Frontal cortex (tissue), 4 donors: Measurements from ENCODE around the gene FAM107A. TPM values are rescaled to one million over a fixed set of nuclear protein-coding genes. Genes with fewer than 3 reads are reported as not detected.

Experiments used
- DNase-seq, 2 donors: peaks; one replicate each; pipeline ENCODE4 v3.0.0; 2012; ENCODE audit warnings: low spot score in 2 of 2
- FAIRE-seq: peaks from 2 replicates; lab custom pipeline; 2012; peaks lifted over from hg19 to GRCh38; lab: Jason Lieb, UNC
- total RNA-seq: library from RNA; depleted of rRNA; stranded (reverse); fragments of >200 nt; gene quantifications from one replicate; pipeline ENCODE4 v1.2.3, GENCODE V29; 2014
- donor health status: control.
- donor health status: control.
- donor health status: control.

The FAM107A gene
- total RNA-seq, 1 donor from 2014 or later = 15.5 TPM

GRCh38 chr3:58570851-58571250, 6.3 kb downstream of the FAM107A start:
- DNase-seq (no peak), FAIRE-seq (no peak)

GRCh38 chr3:58569287-58570001, 7.7 kb downstream of the FAM107A start:
- FAIRE-seq = no peak

GRCh38 chr3:58568572-58569286, 8.5 kb downstream of the FAM107A start:
- peak; percentile 72 for FAIRE-seq
- peak in 1 of 2 donors; percentile 63 for DNase-seq

More at GRCh38 chr3:58569287-58570001, 7.7 kb downstream of the FAM107A start:
- DNase-seq = no peak

- no peak for FAIRE-seq
- DNase-seq = no peak
These were observed 10.0 kb downstream of the FAM107A start for GRCh38 chr3:58567251-58567515.

- DNase-seq (no peak), FAIRE-seq (no peak)
These were observed 10.6 kb downstream of the FAM107A start for GRCh38 chr3:58566398-58567250.

GRCh38 chr3:58565621-58566397, 11.4 kb downstream of the FAM107A start:
- FAIRE-seq = no peak
- DNase-seq = no peak

- FAIRE-seq = no peak
- DNase-seq = no peak
These were observed 12.6 kb downstream of the FAM107A start for GRCh38 chr3:58564456-58565160.

- FAIRE-seq = no peak
These were observed 13.1 kb downstream of the FAM107A start for GRCh38 chr3:58564054-58564453.

GRCh38 chr3:58563386-58564035, 13.7 kb downstream of the FAM107A start:
- FAIRE-seq = no peak
- no peak for DNase-seq

More at GRCh38 chr3:58564054-58564453, 13.1 kb downstream of the FAM107A start:
- no peak for DNase-seq

- DNase-seq (no peak), FAIRE-seq (no peak)
These were observed 14.7 kb downstream of the FAM107A start for GRCh38 chr3:58562498-58562897.

GRCh38 chr3:58560771-58561311, 16.4 kb downstream of the FAM107A start:
- DNase-seq (peak in 1 of 2 donors; percentile 22), FAIRE-seq (no peak)

GRCh38 chr3:58559586-58559985, 17.6 kb downstream of the FAM107A start:
- no peak for FAIRE-seq
- DNase-seq = no peak

- FAIRE-seq = no peak
- DNase-seq = no peak
These were observed 19.7 kb downstream of the FAM107A start for GRCh38 chr3:58557491-58557890.

GRCh38 chr3:58556761-58557221, 20.4 kb downstream of the FAM107A start:
- DNase-seq (no peak), FAIRE-seq (no peak)

- FAIRE-seq (no peak), DNase-seq (no peak)
These were observed 21.2 kb downstream of the FAM107A start for GRCh38 chr3:58556001-58556400.

GRCh38 chr3:58555203-58555602, 22.0 kb downstream of the FAM107A start:
- DNase-seq = no peak
- no peak for FAIRE-seq

- DNase-seq = no peak
- FAIRE-seq = no peak
These were observed 24.2 kb downstream of the FAM107A start for GRCh38 chr3:58553003-58553402.

- FAIRE-seq (no peak), DNase-seq (no peak)
These were observed 25.5 kb downstream of the FAM107A start for GRCh38 chr3:58551636-58552180.
